C4-2B (cell line): ENCODE measurements around the gene JAK1.
"Not testable (repeated sequence)": the region's sequence is repeated elsewhere in the genome, so short reads cannot be mapped to it uniquely, and the experiment has no call there.

Experiments used
- ZFX ChIP-seq: fragments of 450-650 bp; IDR thresholded peaks from 2 replicates; pipeline ENCODE4 v1.6.1; 2017
- TF ChIP-seq, protein P1 (sequence below): fragments of 450-650 bp; conservative IDR thresholded peaks from 2 replicates; pipeline ENCODE4 v1.5.1; 2017; ENCODE audit warnings: mild to moderate bottlenecking

GRCh38 chr1:64820572-64820971 lies 145.8 kb downstream of the JAK1 start:
- not testable (repeated sequence) for TF ChIP-seq ZFX
- TF ChIP-seq, protein P1, sequence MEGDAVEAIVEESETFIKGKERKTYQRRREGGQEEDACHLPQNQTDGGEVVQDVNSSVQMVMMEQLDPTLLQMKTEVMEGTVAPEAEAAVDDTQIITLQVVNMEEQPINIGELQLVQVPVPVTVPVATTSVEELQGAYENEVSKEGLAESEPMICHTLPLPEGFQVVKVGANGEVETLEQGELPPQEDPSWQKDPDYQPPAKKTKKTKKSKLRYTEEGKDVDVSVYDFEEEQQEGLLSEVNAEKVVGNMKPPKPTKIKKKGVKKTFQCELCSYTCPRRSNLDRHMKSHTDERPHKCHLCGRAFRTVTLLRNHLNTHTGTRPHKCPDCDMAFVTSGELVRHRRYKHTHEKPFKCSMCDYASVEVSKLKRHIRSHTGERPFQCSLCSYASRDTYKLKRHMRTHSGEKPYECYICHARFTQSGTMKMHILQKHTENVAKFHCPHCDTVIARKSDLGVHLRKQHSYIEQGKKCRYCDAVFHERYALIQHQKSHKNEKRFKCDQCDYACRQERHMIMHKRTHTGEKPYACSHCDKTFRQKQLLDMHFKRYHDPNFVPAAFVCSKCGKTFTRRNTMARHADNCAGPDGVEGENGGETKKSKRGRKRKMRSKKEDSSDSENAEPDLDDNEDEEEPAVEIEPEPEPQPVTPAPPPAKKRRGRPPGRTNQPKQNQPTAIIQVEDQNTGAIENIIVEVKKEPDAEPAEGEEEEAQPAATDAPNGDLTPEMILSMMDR: not testable (repeated sequence)
